HG02970 (cell line): ENCODE measurements around the gene PTPN2.

Experiments used
- ATAC-seq: cut with Tn5 transposase; IDR thresholded peaks from one replicate; pipeline ENCODE4 v1.9.1; 2021; ENCODE audit warnings: mild to moderate bottlenecking, moderate library complexity, moderate number of reproducible peaks; ENCODE audit not compliant: unreplicated experiment, low FRiP score

Gene PTPN2

GRCh38 chr18:12828116-12829051, 55.7 kb downstream of the PTPN2 start:
- ATAC-seq, result no peak

GRCh38 chr18:12827588-12827987, 56.4 kb downstream of the PTPN2 start:
- ATAC-seq, result no peak

- no peak for ATAC-seq
These were observed 58.8 kb downstream of the PTPN2 start for GRCh38 chr18:12825230-12825629.

- ATAC-seq, result no peak
These were observed 60.1 kb downstream of the PTPN2 start for GRCh38 chr18:12823892-12824291.

- ATAC-seq, result no peak
These were observed 62.6 kb downstream of the PTPN2 start for GRCh38 chr18:12821408-12821807.

- no peak for ATAC-seq
These were observed 63.5 kb downstream of the PTPN2 start for GRCh38 chr18:12820506-12820905.

GRCh38 chr18:12819841-12820240, 64.2 kb downstream of the PTPN2 start:
- no peak for ATAC-seq

GRCh38 chr18:12819322-12819721, 64.7 kb downstream of the PTPN2 start:
- no peak for ATAC-seq

- no peak for ATAC-seq
These were observed 65.8 kb downstream of the PTPN2 start for GRCh38 chr18:12818243-12818642.

GRCh38 chr18:12816451-12816850, 67.6 kb downstream of the PTPN2 start:
- no peak for ATAC-seq

GRCh38 chr18:12811191-12811950, 72.7 kb downstream of the PTPN2 start:
- ATAC-seq, result no peak

- no peak for ATAC-seq
These were observed 80.7 kb downstream of the PTPN2 start for GRCh38 chr18:12803069-12803936.

GRCh38 chr18:12802538-12802937, 81.5 kb downstream of the PTPN2 start:
- no peak for ATAC-seq

GRCh38 chr18:12796448-12796847, 87.6 kb downstream of the PTPN2 start:
- no peak for ATAC-seq

- ATAC-seq, result no peak
These were observed 92.4 kb downstream of the PTPN2 start for GRCh38 chr18:12791610-12792009.

- ATAC-seq, result no peak
These were observed 97.4 kb downstream of the PTPN2 start for GRCh38 chr18:12786669-12787068.

- ATAC-seq, result no peak
These were observed 100.5 kb downstream of the PTPN2 start for GRCh38 chr18:12783524-12783923.

- ATAC-seq, result no peak
These were observed 101.5 kb downstream of the PTPN2 start for GRCh38 chr18:12782521-12782920.

GRCh38 chr18:12779456-12779855, 104.6 kb downstream of the PTPN2 start:
- no peak for ATAC-seq

- no peak for ATAC-seq
These were observed 105.0 kb downstream of the PTPN2 start for GRCh38 chr18:12779043-12779442.
